Endothelial cell of umbilical vein (primary cell): Measurements from ENCODE around the gene IL36B. TPM values are rescaled to one million over a fixed set of nuclear protein-coding genes. Genes with fewer than 3 reads are reported as not detected.

Source experiments
- BruUV-seq: library from RNA; stranded (reverse); fragments of 400-500 nt; replicated peaks from 2 replicates; lab custom pipeline; 2021; lab: Mats Ljungman, UMichigan
- CTCF ChIA-PET: fragments of 300-600, 350-600 bp; sonication (Branson Sonifier 250); formaldehyde crosslinking; loops from one replicate; lab custom pipeline; 2021; ENCODE audit warnings: antibody characterized with exemption, inconsistent platforms; lab: Charles Lee
- POLR2A ChIA-PET: fragments of 300-600, 350-600 bp; sonication (Branson Sonifier 250); formaldehyde crosslinking; loops from one replicate; lab custom pipeline; 2021; ENCODE audit warnings: antibody characterized with exemption, inconsistent platforms; lab: Charles Lee
- DNase-seq: peaks from one replicate; pipeline ENCODE4 v3.0.0-alpha.2; 2011; ENCODE audit warnings: low read depth, low spot score
- FAIRE-seq: peaks from 2 replicates; lab custom pipeline; 2011; peaks lifted over from hg19 to GRCh38; lab: Jason Lieb, UNC
- H2AFZ ChIP-seq: 2 replicates; pipeline ENCODE4 v1.6.0; 2012; ENCODE audit warnings: low read depth, low read length, control low read depth, inconsistent platforms
- H3K27ac ChIP-seq: 2 replicates; pipeline ENCODE4 v1.5.1; 2011; ENCODE audit warnings: low read depth, mild to moderate bottlenecking, control low read depth, low read length, moderate library complexity; ENCODE audit not compliant: insufficient read depth
- H3K27me3 ChIP-seq, 2 experiments: 2 replicates each; pipeline versions ENCODE4 v1.6.0 to v1.6.1; 2011; ENCODE audit warnings: low read length in 2 of 2, mixed read lengths in 1 of 2; ENCODE audit not compliant: control insufficient read depth in 2 of 2, insufficient read depth in 2 of 2
- H3K36me3 ChIP-seq, 2 experiments: 2 replicates in 1 of 2; 3 replicates in 1 of 2; pipeline ENCODE4 v1.5.1; 2011; ENCODE audit warnings: low read length in 2 of 2, mild to moderate bottlenecking in 1 of 2, moderate library complexity in 1 of 2; ENCODE audit not compliant: control insufficient read depth in 2 of 2, insufficient read depth in 2 of 2; ENCODE audit errors: extremely low read depth in 1 of 2
- H3K4me1 ChIP-seq: 3 replicates; pipeline ENCODE4 v1.5.1; 2011; ENCODE audit warnings: mild to moderate bottlenecking, low read length; ENCODE audit not compliant: control insufficient read depth, insufficient read depth; ENCODE audit errors: extremely low read depth
- H3K4me2 ChIP-seq: 2 replicates; pipeline ENCODE4 v1.6.1; 2011; ENCODE audit warnings: low read length, control low read depth, mixed read lengths; ENCODE audit not compliant: insufficient read depth
- H3K4me3 ChIP-seq, 3 experiments: fragments of 200-600 bp in 1 of 3; sonication (generic), shearing (Covaris generic) in 1 of 3; replicated peaks in 1 of 3; 2 replicates each; pipeline ENCODE4 v1.5.1; 2011 to 2016; ENCODE audit warnings: control low read depth in 3 of 3, low read length in 3 of 3, mild to moderate bottlenecking in 2 of 3, inconsistent platforms in 1 of 3, low read depth in 1 of 3, moderate library complexity in 1 of 3; ENCODE audit not compliant: insufficient read depth in 1 of 3
- H3K79me2 ChIP-seq: 2 replicates; pipeline ENCODE4 v1.6.0; 2012; ENCODE audit warnings: low read length, inconsistent platforms; ENCODE audit not compliant: control insufficient read depth, insufficient read depth
- H3K9ac ChIP-seq: replicated peaks from 2 replicates; pipeline ENCODE3; 2011; ENCODE audit warnings: low read length, control low read depth; ENCODE audit not compliant: insufficient read depth; ENCODE audit errors: extremely low read depth
- H3K9me1 ChIP-seq: replicated peaks from 3 replicates; pipeline ENCODE4 v1.6.0; 2011; ENCODE audit warnings: mild to moderate bottlenecking, low read length; ENCODE audit not compliant: control insufficient read depth, insufficient read depth; ENCODE audit errors: extremely low read depth
- H3K9me3 ChIP-seq: replicated peaks from 2 replicates; pipeline ENCODE4 v1.5.1; 2012; ENCODE audit warnings: low read length, inconsistent platforms; ENCODE audit not compliant: control insufficient read depth, insufficient read depth
- H4K20me1 ChIP-seq: replicated peaks from 2 replicates; pipeline ENCODE3; 2011; ENCODE audit warnings: mild to moderate bottlenecking, low read length; ENCODE audit not compliant: control insufficient read depth, insufficient read depth; ENCODE audit errors: extremely low read depth
- CTCF ChIP-seq, 2 donors: IDR thresholded peaks; 1 replicate in 1 of 2; 2 replicates in 1 of 2; pipeline ENCODE4 v1.5.1; 2011; ENCODE audit warnings: low read length in 2 of 2, mild to moderate bottlenecking in 2 of 2, moderate library complexity in 2 of 2, control low read depth in 1 of 2, inconsistent platforms in 1 of 2, low read depth in 1 of 2; ENCODE audit not compliant: insufficient read depth in 1 of 2; ENCODE audit errors: extremely low read depth in 1 of 2
- FOS ChIP-seq: IDR thresholded peaks from 2 replicates; pipeline ENCODE4 v1.6.1; 2011; ENCODE audit warnings: mild to moderate bottlenecking, low read length, moderate library complexity, borderline replicate concordance; ENCODE audit not compliant: insufficient read depth
- JUN ChIP-seq: IDR thresholded peaks from 2 replicates; pipeline ENCODE4 v1.6.1; 2011; ENCODE audit warnings: borderline replicate concordance, low read depth; ENCODE audit not compliant: insufficient read length, insufficient read depth
- MYC ChIP-seq: IDR thresholded peaks from one replicate; pipeline ENCODE4 v1.6.1; 2011; ENCODE audit warnings: mild to moderate bottlenecking, low read depth, low read length
- POLR2A ChIP-seq: IDR thresholded peaks from 2 replicates; pipeline ENCODE4 v1.6.1; 2012; ENCODE audit warnings: low read depth, mild to moderate bottlenecking, control low read depth, low read length
- POLR2AphosphoS5 ChIP-seq: IDR thresholded peaks from 2 replicates; pipeline ENCODE4 v1.6.1; 2012; ENCODE audit warnings: low read depth, mild to moderate bottlenecking, control low read depth, low read length, moderate library complexity; ENCODE audit not compliant: insufficient read depth
- dilution Hi-C: fragments of 300-500 bp; cut with MboI; formaldehyde crosslinking; loops from one replicate; pipeline ENCODE4 v1.15.0; 2019; ENCODE audit warnings: low sequenced_read_pairs; ENCODE audit not compliant: extremely low pct_ligation_motif_present
- intact Hi-C: fragments of 100-400 bp; cut with micrococcal nuclease; formaldehyde crosslinking; loops from one replicate; pipeline ENCODE4 v1.10.0; 2022
- polyA plus RNA-seq, 4 experiments: library from polyadenylated mRNA; depleted of rRNA in 3 of 4; stranded (reverse) in 3 of 4; unstranded in 1 of 4; fragments of >200 nt; gene quantifications; 2 replicates each; pipeline versions ENCODE4 v1.2.1 to v1.2.3, GENCODE V29; 2011 to 2012; ENCODE audit warnings: missing spikeins in 1 of 4
- total RNA-seq: library from RNA; stranded (reverse); gene quantifications from 2 replicates; pipeline ENCODE4 v1.2.3, GENCODE V29; 2021

The IL36B gene
- total and polyA plus RNA-seq, 2 donors (not counting 3 experiments of a cell fraction or from before 2014, with no cell fraction given), result not detected

GRCh38 chr2:113088213-113088992 lies 35.7 kb upstream of the IL36B start:
- DNase-seq (no peak), FAIRE-seq (no peak)
- Histone ChIP-seq H3K4me3 (no peak overlapping the region), H3K9me3 (no peaks in the 10 kb centered on the region), H3K9me1 (no peaks in the 10 kb centered on the region), H3K27me3 (no peaks in the 10 kb centered on the region), H3K9ac (no peak overlapping the region), H3K36me3 (no peaks in the 10 kb centered on the region), H3K4me2 (no peak overlapping the region), H2AFZ (no peak overlapping the region), H3K27ac (no peak overlapping the region), H3K4me1 (no peaks in the 10 kb centered on the region), H3K79me2 (no peaks in the 10 kb centered on the region), H4K20me1 (no peaks in the 10 kb centered on the region)
- intact Hi-C loops, result no loop called here
- no TSS peak for BruUV-seq
- dilution Hi-C loops, result no loop called here
- TF ChIP-seq JUN (no peak), CTCF (IDR thresholded peaks at IDR 0.05; ENCODE audit: extremely low read depth in 1 of 2, insufficient read depth in 1 of 2, low read depth in 1 of 2, low read length in 2 of 2) (no peak), MYC (no peak), FOS (no peak), POLR2AphosphoS5 (no peak), POLR2A (no peak)
- CTCF ChIA-PET, result interaction anchor here (2.0 kb wide), 1 partner anchor 9 kb away, joined by 10 read pairs; no protein-coding TSS in a partner anchor
- POLR2A ChIA-PET, result no interaction called here
